ENCODE results near the gene PPM1H.
A peak's percentile ranks its signal among the peaks of the same experiment; 100 is the strongest.

PPM1H gene

GRCh38 chr12:62643486-62643885 lies 291.5 kb downstream of the PPM1H start:
- no peak for DNase-seq (ENCODE audit: low read depth)

GRCh38 chr12:62642486-62642885 lies 292.5 kb downstream of the PPM1H start:
- no peak for DNase-seq (ENCODE audit: low read depth)

- DNase-seq (ENCODE audit: low read depth): no peak
These were observed 294.0 kb downstream of the PPM1H start for GRCh38 chr12:62640910-62641448.

GRCh38 chr12:62637679-62638078 lies 297.3 kb downstream of the PPM1H start:
- no peak for DNase-seq (ENCODE audit: low read depth)

GRCh38 chr12:62635649-62636048 lies 299.3 kb downstream of the PPM1H start:
- no peak for DNase-seq (ENCODE audit: low read depth)

- DNase-seq (ENCODE audit: low read depth): no peak
These were observed 302.5 kb downstream of the PPM1H start for GRCh38 chr12:62632411-62632918.

GRCh38 chr12:62631471-62632410 lies 303.2 kb downstream of the PPM1H start:
- no peak for DNase-seq (ENCODE audit: low read depth)

- no peak for DNase-seq (ENCODE audit: low read depth)
These were observed 304.8 kb downstream of the PPM1H start for GRCh38 chr12:62629971-62630739.

GRCh38 chr12:62629413-62629812 lies 305.5 kb downstream of the PPM1H start:
- DNase-seq (ENCODE audit: low read depth): no peak

- no peak for DNase-seq (ENCODE audit: low read depth)
These were observed 307.8 kb downstream of the PPM1H start for GRCh38 chr12:62627181-62627580.

- no peak for DNase-seq (ENCODE audit: low read depth)
These were observed 309.7 kb downstream of the PPM1H start for GRCh38 chr12:62625228-62625627.

GRCh38 chr12:62622177-62622576 lies 312.8 kb downstream of the PPM1H start:
- no peak for DNase-seq (ENCODE audit: low read depth)

- no peak for DNase-seq (ENCODE audit: low read depth)
These were observed 313.8 kb downstream of the PPM1H start for GRCh38 chr12:62621101-62621638.

- DNase-seq (ENCODE audit: low read depth): no peak
These were observed 316.0 kb downstream of the PPM1H start for GRCh38 chr12:62618930-62619329.

- DNase-seq (ENCODE audit: low read depth): no peak
These were observed 316.6 kb downstream of the PPM1H start for GRCh38 chr12:62618319-62618718.

- no peak for DNase-seq (ENCODE audit: low read depth)
These were observed 321.9 kb downstream of the PPM1H start for GRCh38 chr12:62613081-62613480.

- no peak for DNase-seq (ENCODE audit: low read depth)
These were observed 328.3 kb downstream of the PPM1H start for GRCh38 chr12:62606654-62607053.

- no peak for DNase-seq (ENCODE audit: low read depth)
These were observed 329.0 kb downstream of the PPM1H start for GRCh38 chr12:62605981-62606380.

GRCh38 chr12:62604871-62605270 lies 330.1 kb downstream of the PPM1H start:
- DNase-seq (ENCODE audit: low read depth): peak; percentile 24

- no peak for DNase-seq (ENCODE audit: low read depth)
These were observed 330.6 kb downstream of the PPM1H start for GRCh38 chr12:62604373-62604772.

- DNase-seq (ENCODE audit: low read depth): no peak
These were observed 331.2 kb downstream of the PPM1H start for GRCh38 chr12:62603811-62604098.

GRCh38 chr12:62603061-62603810 lies 331.7 kb downstream of the PPM1H start:
- peak; percentile 47 for DNase-seq (ENCODE audit: low read depth)

All from CMK (cell line).